Erythroblast (primary cell): ENCODE measurements around the gene BABAM2.

ENCODE experiments used
- GATA1 ChIP-seq: IDR thresholded peaks from 2 replicates; pipeline ENCODE4 v1.6.1; 2011; ENCODE audit warnings: low read depth, mild to moderate bottlenecking, control low read depth, low read length, moderate library complexity
- POLR2A ChIP-seq: IDR thresholded peaks from 2 replicates; pipeline ENCODE4 v1.6.1; 2011; ENCODE audit warnings: mild to moderate bottlenecking, low read length

GRCh38 chr2:28108143-28108542 lies 217.6 kb downstream of the BABAM2 start:
- TF ChIP-seq POLR2A (no peak), GATA1 (no peak)
